Measurements from ENCODE around the gene NEURL1B.

DNA sequence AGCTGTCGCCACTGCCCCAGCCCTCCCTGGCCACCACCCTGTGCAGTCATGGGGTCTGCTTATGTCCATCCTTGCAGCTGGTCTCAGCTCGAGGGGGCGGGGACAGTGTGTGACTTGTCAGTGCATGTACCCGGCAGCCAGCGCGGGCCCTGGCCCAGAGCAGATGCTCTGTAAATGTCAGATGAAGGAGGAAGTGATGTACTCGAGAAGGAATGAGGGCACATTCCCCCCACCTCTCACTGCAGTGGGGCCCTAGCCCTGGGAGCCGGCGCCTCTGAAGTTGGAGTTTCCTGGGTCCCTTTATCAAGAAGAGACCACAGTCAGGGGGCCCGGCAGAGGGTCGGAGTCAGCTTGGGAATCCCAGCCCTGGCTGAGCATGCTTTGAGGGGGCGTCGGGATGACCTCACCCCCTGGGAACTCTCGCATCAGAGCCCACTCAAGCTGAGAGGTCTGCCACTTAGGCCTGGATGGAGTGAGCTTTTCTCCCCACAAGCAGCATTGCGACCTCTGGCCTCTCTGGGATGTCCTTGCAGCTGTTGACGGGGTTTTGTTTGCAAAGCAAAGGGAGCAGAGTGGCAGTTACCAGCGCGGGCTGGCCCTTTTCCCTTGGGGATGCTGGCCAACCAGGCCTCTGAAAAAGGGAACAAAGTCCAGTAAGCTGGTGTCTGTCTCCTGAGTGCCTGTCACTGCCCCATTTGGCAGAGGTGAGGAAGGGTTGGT, 19.0 kb downstream of the NEURL1B start:
- TF ChIP-seq, protein P1, sequence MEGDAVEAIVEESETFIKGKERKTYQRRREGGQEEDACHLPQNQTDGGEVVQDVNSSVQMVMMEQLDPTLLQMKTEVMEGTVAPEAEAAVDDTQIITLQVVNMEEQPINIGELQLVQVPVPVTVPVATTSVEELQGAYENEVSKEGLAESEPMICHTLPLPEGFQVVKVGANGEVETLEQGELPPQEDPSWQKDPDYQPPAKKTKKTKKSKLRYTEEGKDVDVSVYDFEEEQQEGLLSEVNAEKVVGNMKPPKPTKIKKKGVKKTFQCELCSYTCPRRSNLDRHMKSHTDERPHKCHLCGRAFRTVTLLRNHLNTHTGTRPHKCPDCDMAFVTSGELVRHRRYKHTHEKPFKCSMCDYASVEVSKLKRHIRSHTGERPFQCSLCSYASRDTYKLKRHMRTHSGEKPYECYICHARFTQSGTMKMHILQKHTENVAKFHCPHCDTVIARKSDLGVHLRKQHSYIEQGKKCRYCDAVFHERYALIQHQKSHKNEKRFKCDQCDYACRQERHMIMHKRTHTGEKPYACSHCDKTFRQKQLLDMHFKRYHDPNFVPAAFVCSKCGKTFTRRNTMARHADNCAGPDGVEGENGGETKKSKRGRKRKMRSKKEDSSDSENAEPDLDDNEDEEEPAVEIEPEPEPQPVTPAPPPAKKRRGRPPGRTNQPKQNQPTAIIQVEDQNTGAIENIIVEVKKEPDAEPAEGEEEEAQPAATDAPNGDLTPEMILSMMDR (IDR thresholded peaks at IDR 0.05) = peak; percentile 7 to 39 (median 20)
- TF ChIP-seq POLR2A (IDR thresholded peaks at IDR 0.05) = peak; percentile 3

Data from right lobe of liver (tissue), 4 donors.